Testis (tissue), 2 donors: ENCODE measurements around the gene MYOD1.

Experiments
- CTCF ChIP-seq, 3 experiments: fragments of 450-650 bp in 2 of 3; fragments of 200-600 bp in 1 of 3; sonication (generic) in 1 of 3; IDR thresholded peaks; one replicate each; pipeline ENCODE4 v1.5.1; 2016 to 2019; ENCODE audit warnings: antibody characterized with exemption in 3 of 3, mild to moderate bottlenecking in 2 of 3, moderate library complexity in 1 of 3
- POLR2A ChIP-seq: fragments of 450-650 bp; IDR thresholded peaks from one replicate; pipeline ENCODE4 v1.6.1; 2017; ENCODE audit warnings: antibody characterized with exemption, mild to moderate bottlenecking, moderate library complexity

DNA sequence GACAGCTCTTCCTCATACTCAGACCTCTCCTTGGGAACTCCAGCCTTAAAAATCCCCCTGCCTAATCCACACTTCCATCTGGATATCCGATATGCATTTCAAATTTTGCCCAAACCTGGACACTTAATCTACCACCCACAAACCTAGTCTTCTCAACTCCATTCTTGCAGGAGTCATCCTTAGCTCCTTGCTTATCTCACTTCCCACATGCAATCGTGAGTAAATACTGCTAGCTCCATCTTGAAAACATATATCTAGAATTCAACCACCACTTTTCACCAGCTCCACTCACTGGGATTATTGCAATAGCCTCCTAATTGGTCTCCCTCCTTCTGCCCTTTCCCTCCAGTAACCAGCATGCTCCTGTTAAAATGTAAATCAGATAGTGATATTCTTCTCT lies 2.6 kb upstream of the MYOD1 start:
- TF ChIP-seq CTCF (IDR thresholded peaks at IDR 0.05), result no peak
- no peak for TF ChIP-seq POLR2A
